K562 (cell line): ENCODE results near the gene TMPRSS9. TPM values are rescaled to one million over a fixed set of nuclear protein-coding genes. Genes with fewer than 3 reads are reported as not detected.
A peak's percentile ranks its signal among the peaks of the same experiment; 100 is the strongest.

ENCODE experiments used
- ATAC-seq: fragments of 200-7000 bp; cut with Tn5 transposase; 3 replicates; pipeline ENCODE4 v1.9.1; 2020; ENCODE audit warnings: moderate library complexity
- BruUV-seq: library from RNA; stranded (reverse); fragments of 400-500 nt; replicated peaks from 2 replicates; lab custom pipeline; 2021; lab: Mats Ljungman, UMichigan
- CTCF ChIA-PET: fragments of 300-600 bp; formaldehyde crosslinking; extraction: SDS; loops from one replicate; lab custom pipeline; 2021; ENCODE audit warnings: low intra/inter-chr PET ratio; lab: Yijun Ruan, JAX
- POLR2A ChIA-PET: fragments of 300-600, 350-650 bp; sonication (Branson Sonifier 250); formaldehyde crosslinking; extraction: SDS; loops from one replicate; lab custom pipeline; 2021; ENCODE audit warnings: antibody characterized with exemption, inconsistent platforms; lab: Yijun Ruan, JAX
- DNase-seq, 4 experiments: peaks; one replicate each; pipeline versions ENCODE4 v3.0.0 to v3.0.0-alpha.2; 2011 to 2018; ENCODE audit warnings: low spot score in 3 of 4, mixed read lengths in 3 of 4; ENCODE audit errors: extremely low read depth in 1 of 4
- FAIRE-seq: peaks from 2 replicates; lab custom pipeline; 2011; peaks lifted over from hg19 to GRCh38; lab: Jason Lieb, UNC
- H2AFZ ChIP-seq: 2 replicates; pipeline ENCODE4 v1.6.0; 2011; ENCODE audit warnings: low read depth, low read length, control low read depth, inconsistent platforms
- H3K27ac ChIP-seq: fragments of 200-600 bp; 3 replicates; pipeline ENCODE4 v1.8.0; 2011; ENCODE audit warnings: low read depth, mild to moderate bottlenecking, control low read depth, inconsistent platforms, low read length, moderate library complexity, mixed read lengths; ENCODE audit errors: extremely low read depth
- H3K27me3 ChIP-seq, 2 experiments: fragments of 300-600 bp in 1 of 2; 2 replicates in 1 of 2; 3 replicates in 1 of 2; pipeline versions ENCODE4 v1.6.0 to v1.8.0; 2011; ENCODE audit warnings: inconsistent platforms in 2 of 2, low read length in 2 of 2, mild to moderate bottlenecking in 1 of 2, mixed read lengths in 1 of 2, moderate library complexity in 1 of 2; ENCODE audit not compliant: control insufficient read depth in 2 of 2, insufficient read depth in 2 of 2
- H3K36me3 ChIP-seq: fragments of 300-600 bp; 3 replicates; pipeline ENCODE4 v1.8.0; 2011; ENCODE audit warnings: mild to moderate bottlenecking, low read length, inconsistent platforms; ENCODE audit not compliant: control insufficient read depth, insufficient read depth
- H3K4me1 ChIP-seq, 2 experiments: fragments of 200-600 bp in 1 of 2; replicated peaks in 1 of 2; 2 replicates in 1 of 2; 3 replicates in 1 of 2; pipeline versions ENCODE4 v1.5.1 to v1.8.0; 2011; ENCODE audit warnings: inconsistent platforms in 2 of 2, low read length in 2 of 2, mild to moderate bottlenecking in 1 of 2, mixed read lengths in 1 of 2, moderate library complexity in 1 of 2; ENCODE audit not compliant: control insufficient read depth in 2 of 2, insufficient read depth in 2 of 2
- H3K4me2 ChIP-seq: 2 replicates; pipeline ENCODE4 v1.6.1; 2011; ENCODE audit warnings: low read length, control low read depth, inconsistent platforms, mixed read lengths; ENCODE audit not compliant: insufficient read depth
- H3K4me3 ChIP-seq: fragments of 200-600 bp; sonication (generic), shearing (Covaris generic); 2 replicates; pipeline ENCODE4 v1.5.1; 2016; ENCODE audit warnings: control low read depth, inconsistent platforms
- H3K79me2 ChIP-seq: fragments of 200-600 bp; 3 replicates; pipeline ENCODE4 v1.8.0; 2011; ENCODE audit warnings: low read length, inconsistent platforms; ENCODE audit not compliant: control insufficient read depth, insufficient read depth
- H3K9ac ChIP-seq, 2 experiments: 2 replicates each; pipeline versions ENCODE4 v1.6.0 to v1.6.1; 2011; ENCODE audit warnings: low read depth in 2 of 2, low read length in 2 of 2, control low read depth in 1 of 2, inconsistent platforms in 1 of 2, mild to moderate bottlenecking in 1 of 2, mixed read lengths in 1 of 2; ENCODE audit not compliant: insufficient read depth in 1 of 2
- H3K9me1 ChIP-seq: one replicate; pipeline ENCODE4 v1.6.0; 2011; ENCODE audit warnings: inconsistent platforms, mild to moderate bottlenecking, low read length, moderate library complexity; ENCODE audit not compliant: control insufficient read depth, insufficient read depth
- H3K9me3 ChIP-seq: replicated peaks from 2 replicates; pipeline ENCODE4 v1.5.1; 2011; ENCODE audit warnings: low read depth, low read length, inconsistent platforms; ENCODE audit not compliant: control insufficient read depth, insufficient read depth
- H4K20me1 ChIP-seq: replicated peaks from 2 replicates; pipeline ENCODE4 v1.6.1; 2011; ENCODE audit warnings: low read length, inconsistent platforms, mixed read lengths; ENCODE audit not compliant: control insufficient read depth, insufficient read depth
- ZNF121 ChIP-seq: sonication (generic); formaldehyde crosslinking; conservative IDR thresholded peaks from 2 replicates; pipeline ENCODE4 v1.8.0; 2022; ENCODE audit warnings: missing genetic modification reagents
- WGBS: fragments of 100-300 bp; shearing (Covaris generic); methylation state at CpG from one replicate; pipeline ENCODE4 v1.1.6; 2016; ENCODE audit warnings: low coverage, mixed read lengths; ENCODE audit not compliant: insufficient coverage; ENCODE audit errors: missing lambda C conversion rate; 5-methylcytosine and 5-hydroxymethylcytosine counted together
- in situ Hi-C: fragments of 300-500 bp; cut with MboI; formaldehyde crosslinking; loops from 4 replicates; pipeline ENCODE4 v1.15.0; 2018; ENCODE audit warnings: inconsistent platforms, mixed read lengths
- intact Hi-C: fragments of 100-400 bp; cut with micrococcal nuclease; formaldehyde crosslinking; loops from 2 replicates; pipeline ENCODE4 v1.14.2; 2022
- polyA plus RNA-seq, 8 experiments: library from polyadenylated mRNA; depleted of rRNA in 4 of 8; stranded (reverse) in 5 of 8; unstranded in 3 of 8; fragments of >200 nt; fragmentation: Nextera tagmentation in 2 of 8; fragmentation: Illumina TruSeq in 1 of 8; extraction: Ambion mirVana in 2 of 8; extraction: Trizol in 1 of 8; gene quantifications; 2 replicates each; pipeline versions ENCODE4 v1.2.1 to v1.2.3, GENCODE V29; 2011 to 2014; ENCODE audit warnings: inconsistent platforms in 1 of 8, missing spikeins in 1 of 8
- total RNA-seq, 7 experiments: library from RNA; depleted of rRNA in 6 of 7; stranded (reverse); fragments of >200 nt in 6 of 7; fragmentation: Illumina TruSeq in 2 of 7; extraction: Trizol in 2 of 7; gene quantifications; 2 replicates each; pipeline versions ENCODE4 v1.2.1 to v1.2.3, GENCODE V29; 2011 to 2021; ENCODE audit warnings: low replicate concordance in 1 of 7
- TF ChIP-seq, protein P1 (sequence below): conservative IDR thresholded peaks from 2 replicates; pipeline ENCODE4 v1.6.1; 2011; ENCODE audit warnings: low read depth, mild to moderate bottlenecking, low read length; ENCODE audit not compliant: control insufficient read depth

TMPRSS9 gene
- total and polyA plus RNA-seq, 9 of the 15 experiments (the other 6 are each of a cell fraction or from before 2014, with no cell fraction given) = 0.01 to 0.03 TPM; not detected in 7

DNA sequence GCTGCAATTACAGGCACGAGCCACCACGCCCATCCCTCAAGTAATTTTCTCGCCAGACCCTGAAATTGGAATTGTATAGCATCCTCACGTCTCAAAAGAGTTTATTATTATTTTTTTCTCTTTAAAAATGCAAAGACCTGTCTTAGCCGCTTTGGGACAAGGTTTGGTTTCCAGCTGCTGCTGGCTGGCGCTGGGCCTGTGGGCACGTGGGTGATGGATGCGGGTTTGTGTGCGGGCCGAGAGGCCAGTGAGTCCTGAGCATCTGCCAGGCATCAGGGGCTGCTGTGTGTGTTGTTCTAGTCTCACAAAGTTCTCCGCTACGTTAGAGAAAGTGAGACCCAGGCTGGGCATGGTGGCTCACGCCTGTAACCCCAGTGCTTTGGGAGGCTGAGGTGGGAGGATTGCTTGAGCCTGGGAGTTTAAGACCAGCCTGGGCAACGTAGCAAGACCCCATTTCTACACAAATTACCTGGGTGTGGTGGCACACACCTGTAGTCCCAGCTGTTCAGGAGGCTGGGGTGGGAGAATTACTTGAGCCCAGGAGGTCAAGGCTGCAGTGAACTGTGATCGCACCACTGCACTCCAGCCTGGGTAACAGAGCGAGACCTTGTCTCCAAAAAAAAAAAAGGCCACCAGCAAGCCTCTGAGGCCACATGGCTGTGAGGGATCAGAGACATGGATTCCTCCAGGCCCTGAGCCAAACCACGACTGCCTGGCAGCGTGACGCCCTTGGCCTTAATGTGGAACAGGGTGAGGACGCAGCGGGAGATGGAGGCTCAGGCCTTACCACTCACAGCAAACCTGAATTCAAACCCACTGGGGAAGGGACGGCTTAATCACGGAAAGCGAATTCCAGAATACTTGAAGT lies 4.7 kb upstream of the TMPRSS9 start:
- Histone ChIP-seq H3K4me3 (no peak overlapping the region), H4K20me1 (no peaks in the 10 kb centered on the region), H3K4me2 (no peak overlapping the region), H3K9me1 (peaks cover 2% of the 10 kb centered on the region), H3K79me2 (no peaks in the 10 kb centered on the region), H2AFZ (no peak overlapping the region), H3K9ac (no peak overlapping the region), H3K27ac (no peak overlapping the region), H3K9me3 (no peaks in the 10 kb centered on the region), H3K36me3 (peaks cover 20% of the 10 kb centered on the region; the same call in 1 of the 3 replicates), H3K27me3 (peaks cover 11 to 19% of the 10 kb centered on the region in 2 experiments; a peak in 4 of 5 replicates), H3K4me1 (peaks cover 0 to 43% of the 10 kb centered on the region in 2 experiments; a peak in 3 of 5 replicates)
- ATAC-seq (peak; percentile 18), DNase-seq (no peak), FAIRE-seq (no peak)
- intact Hi-C loops = no loop called here
- BruUV-seq = no TSS peak
- 74% methylated on average over 23 of the region's 24 CpGs for WGBS
- ChIA-PET CTCF (no interaction called here), POLR2A (interaction anchor here (0.6 to 2.0 kb wide), 6 partner anchors 9 to 347 kb away, joined by 3 to 7 read pairs (median 4); partner anchors contain the start of gene GNG7)
- in situ Hi-C loops = no loop called here
- peak; percentile 76 for TF ChIP-seq ZNF121 (CRISPR knock-in tag)
- TF ChIP-seq, protein P1, sequence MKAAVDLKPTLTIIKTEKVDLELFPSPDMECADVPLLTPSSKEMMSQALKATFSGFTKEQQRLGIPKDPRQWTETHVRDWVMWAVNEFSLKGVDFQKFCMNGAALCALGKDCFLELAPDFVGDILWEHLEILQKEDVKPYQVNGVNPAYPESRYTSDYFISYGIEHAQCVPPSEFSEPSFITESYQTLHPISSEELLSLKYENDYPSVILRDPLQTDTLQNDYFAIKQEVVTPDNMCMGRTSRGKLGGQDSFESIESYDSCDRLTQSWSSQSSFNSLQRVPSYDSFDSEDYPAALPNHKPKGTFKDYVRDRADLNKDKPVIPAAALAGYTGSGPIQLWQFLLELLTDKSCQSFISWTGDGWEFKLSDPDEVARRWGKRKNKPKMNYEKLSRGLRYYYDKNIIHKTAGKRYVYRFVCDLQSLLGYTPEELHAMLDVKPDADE = no peak
